HG03565 (cell line): ENCODE data around the gene GRIK5.

ENCODE experiments used
- ATAC-seq: cut with Tn5 transposase; IDR thresholded peaks from one replicate; pipeline ENCODE4 v1.9.1; 2021; ENCODE audit warnings: mild to moderate bottlenecking, moderate library complexity; ENCODE audit not compliant: unreplicated experiment

GRIK5 gene

DNA sequence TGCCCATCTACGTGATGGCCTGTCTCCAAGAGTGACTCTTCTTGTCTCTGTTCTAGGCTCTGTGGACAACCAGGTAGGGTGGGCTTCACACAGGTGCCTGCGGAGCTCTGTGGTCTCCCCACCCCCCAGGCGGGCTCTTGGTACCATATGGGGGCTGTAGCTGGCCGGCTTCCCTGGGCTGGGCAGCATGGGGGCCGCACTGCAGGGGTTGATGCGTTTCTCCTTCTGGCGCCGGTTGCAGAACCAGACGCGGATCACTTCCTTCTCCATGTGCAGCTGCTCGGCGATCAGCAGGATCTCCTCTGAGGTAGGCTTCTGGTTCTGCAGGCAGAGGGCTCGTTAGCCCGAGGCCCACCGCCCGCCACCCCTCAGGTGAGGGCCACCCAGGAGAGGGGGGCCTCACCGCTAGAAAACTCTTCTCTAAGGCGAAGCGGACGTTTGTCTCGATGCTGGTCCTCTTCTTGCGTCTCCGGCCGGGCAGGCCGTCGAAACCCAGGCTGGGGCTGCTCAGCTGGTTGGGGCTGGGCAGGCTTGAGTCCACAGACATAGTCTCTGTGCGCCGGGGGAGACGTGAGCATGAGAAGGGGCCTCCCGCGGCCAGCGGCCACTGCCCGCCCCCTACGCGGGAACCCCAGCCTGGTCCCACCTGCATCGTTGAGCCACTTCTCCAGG lies 25.3 kb upstream of the GRIK5 start:
- ATAC-seq: no peak

DNA sequence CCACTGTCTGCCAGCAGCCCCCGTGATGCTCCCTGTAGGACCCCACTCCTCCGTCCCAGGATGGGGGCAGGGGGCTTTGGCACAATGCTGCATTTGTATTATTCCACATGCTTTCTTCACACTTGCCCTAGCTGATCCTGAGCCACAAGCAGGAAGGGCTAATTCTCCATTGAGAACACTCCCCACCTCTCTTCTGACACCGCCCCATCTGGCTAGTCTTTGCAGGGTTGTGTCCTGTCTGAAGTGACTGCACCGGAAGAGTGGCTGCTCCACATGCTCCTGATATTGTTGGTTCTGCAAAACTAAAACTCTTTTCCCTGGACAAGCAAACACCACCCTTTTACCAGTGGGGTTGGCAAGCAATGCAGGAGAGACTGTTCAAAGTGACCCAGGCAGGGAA lies 23.9 kb upstream of the GRIK5 start:
- ATAC-seq: no peak

DNA sequence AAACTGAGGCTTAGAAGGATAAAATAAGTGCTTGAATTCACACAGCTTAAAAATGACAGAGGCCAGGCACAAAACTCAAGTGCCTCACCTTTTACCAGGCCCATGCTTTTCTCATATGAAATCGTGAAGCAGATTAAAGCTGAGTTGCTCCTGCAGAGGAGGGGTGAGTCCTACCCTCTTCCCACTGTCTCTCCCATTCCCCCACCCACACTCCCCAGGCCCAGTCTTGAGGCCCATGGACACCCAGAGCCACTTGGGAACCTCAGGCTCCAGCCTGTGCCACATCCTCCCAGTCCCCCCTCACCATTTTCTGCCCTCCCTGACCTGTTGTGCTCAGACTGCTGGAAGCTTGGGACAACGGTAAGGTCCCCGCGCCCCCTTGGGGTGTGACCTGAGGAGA lies 23.5 kb upstream of the GRIK5 start:
- ATAC-seq: no peak

DNA sequence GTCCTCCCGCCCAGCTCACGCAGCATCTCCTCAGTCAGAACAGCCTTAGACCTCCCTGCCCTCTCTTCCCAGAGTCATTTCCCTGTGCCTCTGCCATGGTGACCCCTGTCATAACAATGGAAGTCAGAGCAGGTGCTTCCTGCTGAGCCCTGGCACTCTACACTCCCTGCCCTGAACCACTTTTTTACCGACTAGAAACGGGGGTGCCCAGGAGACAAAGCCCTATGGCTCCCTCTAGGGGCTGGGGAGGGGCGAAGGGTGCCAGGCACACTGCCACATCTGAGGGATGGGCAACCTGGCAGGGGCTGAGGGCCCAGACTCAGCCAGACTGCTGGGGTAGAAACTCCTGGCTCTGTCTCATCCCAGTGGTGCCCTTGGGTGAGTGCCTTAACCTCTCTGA lies 22.3 kb upstream of the GRIK5 start:
- ATAC-seq: no peak

DNA sequence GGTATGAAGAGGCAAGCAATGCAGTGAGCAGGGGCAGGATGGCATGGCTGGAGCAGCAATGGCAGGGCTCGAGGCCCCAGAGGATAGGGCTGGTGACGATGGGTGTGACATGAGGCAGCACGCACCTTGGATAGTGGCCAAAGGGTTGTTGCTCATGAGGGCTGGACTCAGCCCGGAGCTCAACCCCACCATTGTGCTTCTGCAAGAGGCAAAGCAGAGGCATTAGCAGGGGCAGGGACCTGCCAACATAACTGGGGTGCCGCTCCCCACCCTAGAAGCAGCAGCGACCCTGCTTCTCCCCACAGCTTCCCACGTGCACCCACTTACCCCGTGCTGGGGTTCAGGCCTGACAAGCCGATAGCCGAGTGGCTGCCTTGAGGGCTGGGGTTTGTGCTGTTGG lies 21.7 kb upstream of the GRIK5 start:
- no peak for ATAC-seq

DNA sequence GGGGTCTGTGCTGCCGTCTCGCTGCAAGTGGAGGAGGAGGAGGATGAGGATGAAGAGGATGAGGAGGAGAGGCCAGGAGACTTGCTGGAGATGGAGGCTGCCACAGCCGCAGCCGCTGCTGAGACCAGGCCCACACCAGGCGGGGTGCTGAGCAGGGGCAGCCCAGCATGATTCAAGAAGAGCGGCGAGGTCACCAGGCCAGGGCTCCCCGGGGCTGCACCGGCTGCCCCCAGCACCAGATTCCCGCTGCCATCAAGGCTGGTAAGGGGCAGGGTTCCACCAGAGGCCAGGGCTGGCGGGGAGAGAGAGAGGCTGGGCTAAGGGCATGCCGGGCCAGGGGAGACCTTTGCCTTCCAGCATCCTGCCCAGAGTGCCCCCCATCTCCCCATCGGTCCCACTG lies 21.3 kb upstream of the GRIK5 start:
- no peak for ATAC-seq

DNA sequence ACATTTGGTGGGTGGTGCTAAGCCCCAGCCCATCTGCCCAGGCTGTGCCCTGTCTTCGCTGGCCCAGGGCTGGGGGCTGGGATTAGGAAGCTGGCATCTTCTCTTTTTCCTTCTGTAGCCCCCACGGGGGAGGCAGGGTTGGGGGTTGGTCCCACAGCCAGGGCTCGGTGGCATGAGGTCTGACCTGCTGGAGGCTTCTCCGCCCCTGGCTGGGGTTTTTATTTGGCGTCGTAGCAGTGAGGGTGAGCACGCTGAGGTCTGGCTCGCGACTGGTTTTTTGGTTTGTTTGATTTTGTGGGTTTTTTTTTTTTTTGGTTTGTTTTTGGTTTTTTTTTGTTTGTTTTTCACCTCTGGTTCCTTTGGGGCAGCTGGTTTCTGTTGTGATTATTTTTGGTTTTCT lies 20.7 kb upstream of the GRIK5 start:
- ATAC-seq: no peak

DNA sequence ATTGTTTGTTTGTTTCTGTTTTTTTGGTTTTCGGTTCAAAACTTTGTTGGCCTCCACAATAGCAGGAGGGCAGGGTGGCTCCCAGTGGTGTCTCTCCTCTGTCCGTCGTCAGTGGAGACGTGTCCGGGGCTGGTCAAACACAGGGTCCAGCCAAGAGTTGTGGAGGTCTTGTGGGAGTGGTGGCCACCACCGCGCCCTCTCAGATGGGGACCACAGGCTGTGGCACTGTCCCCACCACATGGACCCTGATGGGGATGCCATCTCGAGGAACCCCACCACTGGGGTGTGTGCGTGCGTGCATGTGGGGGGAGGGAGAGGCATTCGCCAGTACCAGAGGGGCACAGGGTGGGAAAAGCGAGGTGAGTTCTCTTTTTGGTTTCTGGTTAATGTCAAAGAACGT lies 19.8 kb upstream of the GRIK5 start:
- no peak for ATAC-seq

DNA sequence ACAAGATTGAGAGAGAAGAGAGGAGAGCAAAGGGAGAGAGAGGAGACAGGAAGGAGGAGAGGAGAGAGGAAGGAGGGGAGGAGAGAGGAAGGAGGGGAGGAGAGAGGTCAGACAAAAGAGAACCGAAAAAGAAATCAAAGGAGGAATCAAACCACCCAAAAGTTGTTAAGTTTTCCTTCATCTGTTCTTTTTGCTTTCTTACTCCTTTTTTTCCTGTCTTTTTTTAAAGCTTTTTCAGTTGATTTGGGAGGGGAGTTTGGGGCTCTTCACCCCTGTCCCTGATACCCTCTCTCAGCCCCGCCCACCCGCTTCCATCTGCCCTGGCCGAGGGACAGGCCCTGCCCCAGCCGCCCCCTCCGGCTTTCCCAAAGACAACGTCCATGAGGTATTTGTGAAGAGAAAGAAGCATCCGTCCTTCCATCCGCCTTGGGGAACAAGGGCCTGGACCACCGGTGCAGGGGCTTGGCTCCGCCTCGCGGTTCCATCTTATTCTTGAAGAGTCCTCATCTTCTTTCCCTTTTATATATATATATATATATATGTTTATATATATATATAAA lies 19.3 kb upstream of the GRIK5 start:
- no peak for ATAC-seq

DNA sequence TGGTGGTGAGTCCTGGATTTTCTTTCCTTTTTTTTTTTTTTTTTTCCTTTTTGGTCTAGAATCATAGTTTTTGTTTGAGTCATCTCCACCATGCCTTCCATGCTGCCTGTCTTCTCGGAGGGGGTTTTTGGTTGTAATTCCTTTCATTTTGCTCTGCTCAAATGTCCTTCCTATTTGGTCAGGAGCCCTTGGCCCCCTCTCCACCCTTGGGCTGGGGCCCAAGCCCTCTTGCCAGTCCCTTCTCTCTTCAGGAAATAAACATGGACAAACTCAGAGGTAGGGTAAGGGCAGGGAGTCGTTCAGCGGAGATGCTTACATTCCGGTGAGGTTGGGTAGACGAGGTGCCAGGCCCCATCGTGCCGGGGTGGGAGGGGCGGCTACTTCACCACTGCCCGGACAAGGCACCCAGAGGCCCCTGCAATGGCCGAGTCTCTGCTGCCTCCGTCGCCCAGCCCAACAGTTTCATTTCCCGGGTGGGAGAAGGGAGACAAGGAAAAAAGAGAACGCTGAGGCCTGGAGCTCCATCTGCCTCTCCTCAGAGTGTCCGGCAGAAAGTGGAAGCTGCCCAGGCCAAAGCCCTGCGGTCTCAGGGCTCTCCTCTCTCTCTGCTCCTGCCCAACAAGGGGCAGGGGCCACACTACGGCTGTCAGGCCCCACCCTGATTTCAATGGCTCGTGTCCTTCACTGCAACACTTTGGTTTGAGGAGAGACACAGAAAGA lies 18.6 kb upstream of the GRIK5 start:
- no peak for ATAC-seq

DNA sequence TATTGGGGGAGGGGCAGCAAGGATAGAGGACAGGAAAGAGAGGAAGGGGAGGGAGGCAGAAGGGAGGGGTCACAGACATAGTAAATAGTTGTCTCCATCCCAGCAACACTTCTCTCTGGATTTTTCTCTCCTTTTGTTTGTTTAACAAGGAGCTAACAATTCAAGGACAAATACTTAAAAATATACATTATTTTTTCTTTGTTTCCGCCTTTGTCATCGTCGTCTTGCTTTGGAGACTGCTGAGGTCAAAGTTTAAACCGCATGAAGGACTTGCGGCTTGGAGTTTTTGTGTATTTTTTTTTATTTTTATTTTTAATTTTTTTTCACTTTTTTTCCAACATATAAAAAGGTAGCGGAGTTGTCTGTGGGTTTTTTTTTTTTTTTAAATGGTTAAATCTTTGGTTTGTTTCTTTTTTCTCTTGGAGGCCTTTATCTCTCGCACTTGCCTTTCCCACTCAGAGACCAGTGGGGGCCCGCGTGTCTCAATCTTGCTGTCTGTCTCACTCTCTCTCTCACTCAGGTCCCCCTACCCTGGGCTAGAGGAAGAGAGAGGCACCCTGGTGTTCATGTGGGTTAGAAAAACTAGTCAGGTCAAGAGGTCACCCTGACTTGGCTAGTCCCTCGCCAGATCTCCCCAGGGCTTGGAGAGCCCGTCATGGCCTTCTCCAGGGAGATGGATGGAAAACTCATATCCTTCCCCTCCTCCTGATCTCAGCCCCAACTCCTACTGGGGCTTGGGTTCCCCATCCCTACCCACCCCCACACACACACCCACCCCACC lies 17.0 kb upstream of the GRIK5 start:
- no peak for ATAC-seq

DNA sequence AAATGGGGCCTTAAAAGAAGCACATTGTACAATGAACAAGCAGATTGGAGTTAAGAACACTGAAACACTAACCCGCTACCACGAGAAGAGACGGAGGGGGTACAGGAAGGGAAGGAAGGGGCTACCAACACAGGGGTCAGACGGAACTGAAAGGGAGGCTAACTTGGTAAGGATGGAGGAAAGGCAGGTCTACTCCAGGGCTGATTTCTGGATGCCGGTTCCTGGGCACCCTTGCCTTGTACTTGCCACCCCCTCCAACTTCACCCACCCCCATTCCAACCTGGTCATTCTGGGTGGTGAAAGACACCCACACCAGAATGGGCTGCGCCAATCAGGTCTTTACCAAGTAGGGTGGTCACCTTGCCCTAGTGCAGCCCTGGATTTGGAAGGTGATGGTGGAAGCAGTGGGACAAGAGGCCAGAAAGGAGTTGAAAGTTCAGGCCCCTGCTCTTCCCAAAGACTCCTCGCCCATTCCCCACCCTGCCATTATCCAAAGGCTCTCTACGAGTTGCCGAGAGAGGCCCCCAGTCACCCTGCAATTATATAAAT lies 16.3 kb upstream of the GRIK5 start:
- no peak for ATAC-seq

DNA sequence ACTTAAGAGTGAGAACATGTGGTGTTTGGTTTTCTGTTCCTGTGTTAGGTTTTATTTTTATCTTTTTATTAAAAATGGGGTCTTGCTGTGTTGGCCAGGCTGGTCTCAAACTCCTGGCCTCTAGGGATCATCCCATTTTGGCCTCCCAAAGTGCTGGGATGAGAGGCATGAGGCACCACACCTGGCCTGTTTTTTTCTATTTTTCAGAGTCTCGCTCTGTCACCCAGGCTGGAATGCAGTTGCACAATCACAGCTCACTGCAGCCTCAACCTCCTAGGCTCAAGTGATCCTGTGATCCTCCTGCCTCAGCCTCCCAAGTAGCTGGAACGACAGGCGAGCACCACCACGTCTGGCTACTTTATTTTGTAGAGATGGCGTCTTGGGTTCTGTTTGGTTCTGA lies 13.5 kb upstream of the GRIK5 start:
- no peak for ATAC-seq

DNA sequence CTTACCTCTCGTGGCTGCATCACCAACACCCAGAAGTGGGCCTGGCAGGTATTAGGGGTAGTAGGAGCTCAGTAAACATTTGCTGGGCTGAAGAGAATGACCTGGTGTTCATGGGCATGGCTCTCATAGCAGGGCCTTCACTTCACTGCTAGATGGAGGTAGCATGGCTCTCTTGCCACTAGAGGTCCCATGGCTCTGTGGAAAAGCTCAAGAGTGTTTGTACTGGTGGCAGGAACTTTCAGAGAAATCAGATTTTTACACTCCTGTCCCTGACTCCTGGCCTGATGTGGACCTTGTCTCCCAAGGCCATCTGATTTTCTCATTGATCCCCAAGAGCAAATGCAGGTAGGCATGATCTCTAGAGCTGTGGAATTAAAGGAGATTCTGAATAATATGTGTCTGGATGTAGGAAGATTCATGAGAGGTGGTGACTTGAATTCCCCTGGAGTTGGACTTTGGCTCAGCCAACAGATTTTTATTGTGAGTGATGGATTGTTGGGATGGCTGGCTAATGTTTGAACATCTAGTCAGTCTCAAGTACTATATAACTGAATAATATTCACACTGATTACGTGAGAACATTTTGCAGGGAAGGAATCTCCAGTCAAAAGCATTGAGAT lies 11.7 kb upstream of the GRIK5 start:
- ATAC-seq: no peak

DNA sequence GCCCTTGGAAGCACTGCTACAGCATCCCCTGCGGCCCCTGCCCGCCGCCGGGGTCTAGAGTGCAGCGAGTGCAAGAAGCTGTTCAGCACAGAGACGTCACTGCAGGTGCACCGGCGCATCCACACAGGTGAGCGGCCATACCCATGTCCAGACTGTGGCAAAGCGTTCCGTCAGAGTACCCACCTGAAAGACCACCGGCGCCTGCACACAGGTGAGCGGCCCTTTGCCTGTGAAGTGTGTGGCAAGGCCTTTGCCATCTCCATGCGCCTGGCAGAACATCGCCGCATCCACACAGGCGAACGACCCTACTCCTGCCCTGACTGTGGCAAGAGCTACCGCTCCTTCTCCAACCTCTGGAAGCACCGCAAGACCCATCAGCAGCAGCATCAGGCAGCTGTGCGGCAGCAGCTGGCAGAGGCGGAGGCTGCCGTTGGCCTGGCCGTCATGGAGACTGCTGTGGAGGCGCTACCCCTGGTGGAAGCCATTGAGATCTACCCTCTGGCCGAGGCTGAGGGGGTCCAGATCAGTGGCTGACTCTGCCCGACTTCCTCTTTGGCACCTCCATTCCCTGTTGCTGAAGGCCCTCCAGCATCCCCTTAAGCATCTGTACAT lies 10.9 kb upstream of the GRIK5 start:
- ATAC-seq: no peak

DNA sequence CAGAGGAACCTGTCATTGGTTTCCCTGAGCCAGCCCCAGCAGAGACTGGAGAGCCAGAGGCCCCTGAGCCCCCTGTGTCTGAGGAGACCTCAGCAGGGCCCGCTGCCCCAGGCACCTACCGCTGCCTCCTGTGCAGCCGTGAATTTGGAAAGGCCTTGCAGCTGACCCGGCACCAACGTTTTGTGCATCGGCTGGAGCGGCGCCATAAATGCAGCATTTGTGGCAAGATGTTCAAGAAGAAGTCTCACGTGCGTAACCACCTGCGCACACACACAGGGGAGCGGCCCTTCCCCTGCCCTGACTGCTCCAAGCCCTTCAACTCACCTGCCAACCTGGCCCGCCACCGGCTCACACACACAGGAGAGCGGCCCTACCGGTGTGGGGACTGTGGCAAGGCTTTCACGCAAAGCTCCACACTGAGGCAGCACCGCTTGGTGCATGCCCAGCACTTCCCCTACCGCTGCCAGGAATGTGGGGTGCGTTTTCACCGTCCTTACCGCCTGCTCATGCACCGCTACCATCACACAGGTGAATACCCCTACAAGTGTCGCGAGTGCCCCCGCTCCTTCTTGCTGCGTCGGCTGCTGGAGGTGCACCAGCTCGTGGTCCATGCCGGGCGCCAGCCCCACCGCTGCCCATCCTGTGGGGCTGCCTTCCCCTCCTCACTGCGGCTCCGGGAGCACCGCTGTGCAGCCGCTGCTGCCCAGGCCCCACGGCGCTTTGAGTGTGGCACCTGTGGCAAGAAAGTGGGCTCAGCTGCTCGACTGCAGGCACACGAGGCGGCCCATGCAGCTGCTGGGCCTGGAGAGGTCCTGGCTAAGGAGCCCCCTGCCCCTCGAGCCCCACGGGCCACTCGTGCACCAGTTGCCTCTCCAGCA lies 10.1 kb upstream of the GRIK5 start:
- ATAC-seq: no peak

DNA sequence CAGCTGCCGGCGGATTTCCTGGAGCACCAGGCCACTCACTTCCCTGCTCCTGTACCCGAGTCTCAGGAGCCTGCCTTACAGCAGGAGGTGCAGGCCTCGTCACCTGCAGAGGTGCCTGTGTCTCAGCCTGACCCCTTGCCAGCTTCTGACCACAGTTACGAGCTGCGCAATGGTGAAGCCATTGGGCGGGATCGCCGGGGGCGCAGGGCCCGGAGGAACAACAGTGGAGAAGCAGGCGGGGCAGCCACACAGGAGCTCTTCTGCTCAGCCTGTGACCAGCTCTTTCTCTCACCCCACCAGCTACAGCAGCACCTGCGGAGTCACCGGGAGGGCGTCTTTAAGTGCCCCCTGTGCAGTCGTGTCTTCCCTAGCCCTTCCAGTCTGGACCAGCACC lies 9.3 kb upstream of the GRIK5 start:
- ATAC-seq: no peak

DNA sequence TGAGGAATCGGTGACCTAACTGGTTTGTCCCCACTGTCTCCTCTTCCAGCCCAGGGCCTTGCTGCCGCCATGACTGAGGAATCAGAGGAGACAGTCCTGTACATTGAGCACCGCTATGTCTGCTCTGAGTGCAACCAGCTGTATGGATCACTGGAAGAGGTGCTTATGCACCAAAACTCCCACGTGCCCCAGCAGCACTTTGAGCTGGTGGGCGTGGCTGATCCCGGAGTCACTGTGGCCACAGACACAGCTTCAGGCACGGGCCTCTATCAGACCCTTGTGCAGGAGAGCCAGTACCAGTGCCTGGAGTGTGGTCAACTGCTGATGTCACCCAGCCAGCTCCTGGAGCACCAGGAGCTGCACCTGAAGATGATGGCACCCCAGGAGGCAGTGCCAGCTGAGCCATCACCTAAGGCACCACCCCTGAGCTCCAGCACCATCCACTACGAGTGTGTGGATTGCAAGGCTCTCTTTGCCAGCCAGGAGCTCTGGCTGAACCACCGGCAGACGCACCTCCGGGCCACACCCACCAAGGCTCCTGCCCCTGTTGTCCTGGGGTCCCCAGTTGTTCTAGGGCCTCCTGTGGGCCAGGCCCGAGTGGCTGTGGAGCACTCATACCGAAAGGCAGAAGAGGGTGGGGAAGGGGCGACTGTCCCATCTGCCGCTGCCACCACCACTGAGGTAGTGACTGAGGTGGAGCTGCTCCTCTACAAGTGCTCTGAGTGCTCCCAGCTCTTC lies 8.7 kb upstream of the GRIK5 start:
- no peak for ATAC-seq

DNA sequence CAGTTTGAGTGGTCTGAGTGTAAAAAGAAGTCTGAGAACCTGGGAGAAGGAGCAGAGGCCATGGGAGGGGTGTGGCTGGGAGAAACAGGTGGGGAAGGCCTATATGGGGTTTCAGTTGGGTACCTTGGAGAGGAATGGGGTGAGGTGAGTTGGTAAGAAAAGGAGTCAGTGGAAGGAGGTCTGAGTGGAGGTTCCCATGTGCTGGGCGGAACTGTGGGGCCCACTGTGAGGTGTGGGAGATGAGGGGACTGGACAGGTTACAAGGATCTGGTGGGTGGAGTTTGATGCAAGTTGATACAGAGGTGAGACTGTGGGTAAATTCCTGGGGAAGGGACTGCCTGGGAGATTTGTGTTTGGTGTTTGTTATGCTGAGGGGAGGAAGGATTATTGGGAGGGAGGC lies 8.1 kb upstream of the GRIK5 start:
- ATAC-seq: no peak
